ENCODE results near the gene LRBA. TPM values are rescaled to one million over a fixed set of nuclear protein-coding genes. Genes with fewer than 3 reads are reported as not detected.

The LRBA gene
- total and polyA plus RNA-seq, 12 donors = 6.2 to 31.2 (median 23.9) TPM

- peaks cover 0 to 13% (median 0%) of the 10 kb centered on the region in 9 donors for H3K4me1 ChIP-seq
- WGBS, 2 donors = 74 to 98% methylated on average over 2 of the region's 2 CpGs
- DNase-seq (no peak), ATAC-seq (no peak)
- TF ChIP-seq CTCF (IDR thresholded peaks at IDR 0.05) = no peak
- no peaks in the 10 kb centered on the region for H3K27me3 ChIP-seq
- intact Hi-C loops (cut with DNase I) = loop anchor here in 1 of 10 donors (10.0 kb wide), 1 partner anchor 549 kb away; no protein-coding TSS in a partner anchor
- H3K36me3 ChIP-seq = peaks cover 0 to 38% (median 5%) of the 10 kb centered on the region in 9 donors
- H3K27ac ChIP-seq = no peak overlapping the region
- H3K4me3 ChIP-seq = no peak overlapping the region
- no peaks in the 10 kb centered on the region for H3K9me3 ChIP-seq
Measured at GRCh38 chr4:150853882-150854281, 161.2 kb downstream of the LRBA start.

GRCh38 chr4:150852216-150852615, 162.9 kb downstream of the LRBA start:
- H3K36me3 ChIP-seq = peaks cover 0 to 54% (median 5%) of the 10 kb centered on the region in 9 donors
- intact Hi-C loops (cut with DNase I) = loop anchor here in 1 of 10 donors (10.0 kb wide), 1 partner anchor 547 kb away; no protein-coding TSS in a partner anchor
- H3K4me1 ChIP-seq = peaks cover 0 to 13% (median 0%) of the 10 kb centered on the region in 9 donors
- WGBS, 2 donors = 75 to 83% methylated on average over 1 of the region's 1 CpG
- ATAC-seq = peak in 2 of 8 donors; percentile 16 to 43
- no peaks in the 10 kb centered on the region for H3K9me3 ChIP-seq
- TF ChIP-seq CTCF (IDR thresholded peaks at IDR 0.05) = no peak
- DNase-seq = no peak
- H3K27me3 ChIP-seq = no peaks in the 10 kb centered on the region
- H3K27ac ChIP-seq = no peak overlapping the region
- H3K4me3 ChIP-seq = no peak overlapping the region

- TF ChIP-seq CTCF (IDR thresholded peaks at IDR 0.05) = no peak
- H3K27ac ChIP-seq = no peak overlapping the region
- no peak overlapping the region for H3K4me3 ChIP-seq
- 98 to 100% methylated on average over 1 of the region's 1 CpG for WGBS, 2 donors
- ATAC-seq (no peak), DNase-seq (no peak)
- intact Hi-C loops (cut with DNase I) = no loop called here
- H3K27me3 ChIP-seq = no peaks in the 10 kb centered on the region
- peaks cover 0 to 13% (median 0%) of the 10 kb centered on the region in 9 donors for H3K4me1 ChIP-seq
- no peaks in the 10 kb centered on the region for H3K9me3 ChIP-seq
- H3K36me3 ChIP-seq = peaks cover 0 to 72% (median 10%) of the 10 kb centered on the region in 9 donors
Measured at GRCh38 chr4:150849016-150849415, 166.1 kb downstream of the LRBA start.

GRCh38 chr4:150828159-150828558, 186.9 kb downstream of the LRBA start:
- Histone ChIP-seq H3K36me3 (peaks cover 0 to 46% (median 0%) of the 10 kb centered on the region in 9 donors), H3K27ac (peak overlapping the region in 1 of 10 donors; percentile 2), H3K4me3 (peak overlapping the region in 1 of 10 donors; percentile 1), H3K9me3 (peaks cover 0 to 8% (median 0%) of the 10 kb centered on the region in 11 donors), H3K27me3 (no peaks in the 10 kb centered on the region), H3K4me1 (no peaks in the 10 kb centered on the region)
- TF ChIP-seq CTCF (IDR thresholded peaks at IDR 0.05) = peak in 2 of 9 donors; percentile 6 to 29
- intact Hi-C loops (cut with DNase I) = no loop called here
- ATAC-seq (peak in 1 of 8 donors; percentile 9), DNase-seq (no peak)
- WGBS, 2 donors = 81 to 85% methylated on average over 8 of the region's 8 CpGs
